ENCODE data around the gene COX19. TPM values are rescaled to one million over a fixed set of nuclear protein-coding genes. Genes with fewer than 3 reads are reported as not detected.

COX19 gene
- total and polyA plus RNA-seq, 2 of the 13 experiments (the other 11 are each of a cell fraction or from before 2014, with no cell fraction given) = 11.5 to 21.7 TPM

GRCh38 chr7:988426-988911 is 13.1 kb upstream of the COX19 start:
- Histone ChIP-seq H3K9ac (ENCODE audit: insufficient read depth, low read depth, low read length) (no peak overlapping the region), H3K4me3 (replicated peaks in 1 of 3; ENCODE audit: insufficient read depth in 1 of 3, low read depth in 2 of 3, low read length in 3 of 3) (no peak overlapping the region), H3K36me3 (replicated peaks in 1 of 2; ENCODE audit: control insufficient read depth in 1 of 2, insufficient read depth in 2 of 2, low read length in 2 of 2) (peaks cover 9 to 16% of the 10 kb centered on the region in 2 experiments; a peak in 3 of 5 replicates), H3K9me3 (ENCODE audit: low read length) (no peaks in the 10 kb centered on the region), H3K4me2 (ENCODE audit: low read depth, low read length) (no peak overlapping the region), H2AFZ (ENCODE audit: low read length) (no peak overlapping the region), H3K27me3 (ENCODE audit: control insufficient read depth in 1 of 2, insufficient read depth in 2 of 2, low read length in 2 of 2) (no peaks in the 10 kb centered on the region), H3K79me2 (ENCODE audit: insufficient read depth, low read length) (peaks cover 13% of the 10 kb centered on the region), H3K4me1 (ENCODE audit: insufficient read depth, low read length) (peaks cover 64% of the 10 kb centered on the region), H3K27ac (ENCODE audit: extremely low read length, insufficient read depth, low read length) (no peak overlapping the region), H4K20me1 (ENCODE audit: insufficient read depth, low read length) (no peaks in the 10 kb centered on the region)
- no peak for ATAC-seq
- ChIA-PET POLR2A (interaction anchor here (1.3 to 6.1 kb wide), 2 partner anchors 13 to 168 kb away, joined by 3 to 97 read pairs; partner anchors contain the start of gene COX19), CTCF (ENCODE audit: low intra/inter-chr PET ratio, low total read pairs) (no interaction called here)
- intact Hi-C loops (cut with micrococcal nuclease; ENCODE audit: unreplicated experiment) = no loop called here
- no peak for DNase-seq (ENCODE audit: low spot score)
- in situ Hi-C loops (cut with HindIII; ENCODE audit: extremely low pct_ligation_motif_present, low pct_unique_long_range_greater_than_20kb) = no loop called here
- WGBS (ENCODE audit: low lambda C conversion rate) = 93% methylated on average over 22 of the region's 24 CpGs
- TF ChIP-seq ZBTB33 (CRISPR knock-in tag; IDR thresholded peaks at IDR 0.05) (peak; percentile 67), RBFOX2 (IDR thresholded peaks at IDR 0.05; ENCODE audit: low read depth, low read length) (peak; percentile 76), SAFB2 (CRISPR knock-in tag; IDR thresholded peaks at IDR 0.05; ENCODE audit: borderline replicate concordance, low read depth) (no peak)
- no peak for FAIRE-seq
- BruUV-seq (replicated peaks) = no TSS peak

- CTCF ChIA-PET (ENCODE audit: low intra/inter-chr PET ratio, low total read pairs) = no interaction called here
- WGBS (ENCODE audit: low lambda C conversion rate) = 92% methylated on average over 6 of the region's 6 CpGs
- no peak overlapping the region for H2AFZ ChIP-seq (ENCODE audit: low read length)
Observed at GRCh38 chr7:987909-988308, 12.6 kb upstream of the COX19 start.

More at GRCh38 chr7:987909-988308, 12.6 kb upstream of the COX19 start:
- H3K79me2 ChIP-seq (ENCODE audit: insufficient read depth, low read length) = peaks cover 19% of the 10 kb centered on the region
- no peaks in the 10 kb centered on the region for H4K20me1 ChIP-seq (ENCODE audit: insufficient read depth, low read length)
- peaks cover 9 to 16% of the 10 kb centered on the region in 2 experiments; a peak in 3 of 5 replicates for H3K36me3 ChIP-seq (replicated peaks in 1 of 2; ENCODE audit: control insufficient read depth in 1 of 2, insufficient read depth in 2 of 2, low read length in 2 of 2)
- no TSS peak for BruUV-seq (replicated peaks)
- no peak overlapping the region for H3K27ac ChIP-seq (ENCODE audit: extremely low read length, insufficient read depth, low read length)
- TF ChIP-seq ZKSCAN8 (CRISPR knock-in tag; IDR thresholded peaks at IDR 0.05; ENCODE audit: borderline replicate concordance) (no peak), DRAP1 (CRISPR knock-in tag; IDR thresholded peaks at IDR 0.05) (no peak), ZNF101 (CRISPR knock-in tag; IDR thresholded peaks at IDR 0.05; ENCODE audit: borderline replicate concordance, low read depth) (no peak), CTCF (CRISPR knock-in tag; IDR thresholded peaks at IDR 0.05) (no peak), KMT2A (CRISPR knock-in tag; IDR thresholded peaks at IDR 0.05) (no peak), KLF16 (CRISPR knock-in tag; IDR thresholded peaks at IDR 0.05) (no peak), AGO1 (IDR thresholded peaks at IDR 0.05; ENCODE audit: low read depth, low read length, poor library complexity, severe bottlenecking) (peak; percentile 26), MEIS1 (CRISPR knock-in tag; IDR thresholded peaks at IDR 0.05; ENCODE audit: borderline replicate concordance) (no peak), U2AF1 (optimal IDR thresholded peaks at IDR 0.05; ENCODE audit: low read depth, low read length) (no peak), AGO2 (optimal IDR thresholded peaks at IDR 0.05; ENCODE audit: low read depth, low read length) (peak; percentile 16)
- H3K9me3 ChIP-seq (ENCODE audit: low read length) = no peaks in the 10 kb centered on the region
- H3K4me1 ChIP-seq (ENCODE audit: insufficient read depth, low read length) = peaks cover 60% of the 10 kb centered on the region
- H3K4me2 ChIP-seq (ENCODE audit: low read depth, low read length) = no peak overlapping the region
- no peaks in the 10 kb centered on the region for H3K27me3 ChIP-seq (ENCODE audit: control insufficient read depth in 1 of 2, insufficient read depth in 2 of 2, low read length in 2 of 2)
- no peak for FAIRE-seq
- H3K4me3 ChIP-seq (replicated peaks in 1 of 3; ENCODE audit: insufficient read depth in 1 of 3, low read depth in 2 of 3, low read length in 3 of 3) = no peak overlapping the region
- H3K9ac ChIP-seq (ENCODE audit: insufficient read depth, low read depth, low read length) = no peak overlapping the region
- POLR2A ChIA-PET = interaction anchor here (1.3 to 6.1 kb wide), 2 partner anchors 12 to 169 kb away, joined by 3 to 97 read pairs; partner anchors contain the start of gene COX19
- no peak for ATAC-seq
- DNase-seq (ENCODE audit: low spot score) = no peak
- intact Hi-C loops (cut with micrococcal nuclease; ENCODE audit: unreplicated experiment) = no loop called here
- in situ Hi-C loops (cut with HindIII; ENCODE audit: extremely low pct_ligation_motif_present, low pct_unique_long_range_greater_than_20kb) = no loop called here
